ENCODE results near the gene DYDC1. TPM values are rescaled to one million over a fixed set of nuclear protein-coding genes. Genes with fewer than 3 reads are reported as not detected.

The DYDC1 gene
- total and polyA plus RNA-seq, 2 experiments from 2014 or later = not detected

DNA sequence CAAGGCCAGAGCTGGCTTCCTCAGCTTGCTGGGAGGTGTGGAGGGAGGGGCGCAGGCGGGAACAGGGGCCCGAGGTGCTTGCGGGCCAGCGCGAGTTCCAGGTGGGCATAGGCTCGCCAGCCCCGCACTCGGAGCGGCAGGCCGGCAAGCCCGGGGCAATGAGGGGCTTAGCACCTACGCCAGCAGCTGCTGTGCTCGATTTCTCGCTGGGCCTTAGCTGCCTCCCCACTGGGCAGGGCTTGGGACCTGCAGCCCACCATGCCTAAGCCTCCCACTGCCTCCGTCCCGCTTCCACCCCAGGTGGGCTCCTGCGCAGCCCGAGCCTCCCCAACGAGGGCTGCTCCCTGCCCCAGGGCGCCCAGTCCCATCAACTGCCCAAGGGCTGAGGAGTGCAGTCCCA lies 41.2 kb downstream of the DYDC1 start:
- DNase-seq (ENCODE audit: low spot score) (no peak), ATAC-seq (no peak)
- H3K4me1 ChIP-seq (ENCODE audit: insufficient read depth) = no peaks in the 10 kb centered on the region
- no peaks in the 10 kb centered on the region for H3K27me3 ChIP-seq (ENCODE audit: insufficient read depth)
- no peak overlapping the region for H3K4me2 ChIP-seq
- TF ChIP-seq, protein P1, sequence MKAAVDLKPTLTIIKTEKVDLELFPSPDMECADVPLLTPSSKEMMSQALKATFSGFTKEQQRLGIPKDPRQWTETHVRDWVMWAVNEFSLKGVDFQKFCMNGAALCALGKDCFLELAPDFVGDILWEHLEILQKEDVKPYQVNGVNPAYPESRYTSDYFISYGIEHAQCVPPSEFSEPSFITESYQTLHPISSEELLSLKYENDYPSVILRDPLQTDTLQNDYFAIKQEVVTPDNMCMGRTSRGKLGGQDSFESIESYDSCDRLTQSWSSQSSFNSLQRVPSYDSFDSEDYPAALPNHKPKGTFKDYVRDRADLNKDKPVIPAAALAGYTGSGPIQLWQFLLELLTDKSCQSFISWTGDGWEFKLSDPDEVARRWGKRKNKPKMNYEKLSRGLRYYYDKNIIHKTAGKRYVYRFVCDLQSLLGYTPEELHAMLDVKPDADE (IDR thresholded peaks at IDR 0.05) = no peak
- TF ChIP-seq EZH2phosphoT487 (IDR thresholded peaks at IDR 0.05; ENCODE audit: unreplicated experiment) (no peak), EZH2 (IDR thresholded peaks at IDR 0.05; ENCODE audit: low read depth, unreplicated experiment) (no peak), CREB1 (CRISPR knock-in tag; IDR thresholded peaks at IDR 0.05; ENCODE audit: low read depth) (no peak), NANOG (IDR thresholded peaks at IDR 0.05; ENCODE audit: borderline replicate concordance) (no peak), POLR2AphosphoS5 (IDR thresholded peaks at IDR 0.05; ENCODE audit: low read depth) (no peak), JUNB (IDR thresholded peaks at IDR 0.05; ENCODE audit: unreplicated experiment) (no peak), ZNF331 (CRISPR knock-in tag; IDR thresholded peaks at IDR 0.05; ENCODE audit: low read depth) (no peak), ZNF114 (CRISPR knock-in tag; IDR thresholded peaks at IDR 0.05) (no peak), STAT1 (IDR thresholded peaks at IDR 0.05; ENCODE audit: unreplicated experiment) (no peak)
- TF ChIP-seq, protein P2, sequence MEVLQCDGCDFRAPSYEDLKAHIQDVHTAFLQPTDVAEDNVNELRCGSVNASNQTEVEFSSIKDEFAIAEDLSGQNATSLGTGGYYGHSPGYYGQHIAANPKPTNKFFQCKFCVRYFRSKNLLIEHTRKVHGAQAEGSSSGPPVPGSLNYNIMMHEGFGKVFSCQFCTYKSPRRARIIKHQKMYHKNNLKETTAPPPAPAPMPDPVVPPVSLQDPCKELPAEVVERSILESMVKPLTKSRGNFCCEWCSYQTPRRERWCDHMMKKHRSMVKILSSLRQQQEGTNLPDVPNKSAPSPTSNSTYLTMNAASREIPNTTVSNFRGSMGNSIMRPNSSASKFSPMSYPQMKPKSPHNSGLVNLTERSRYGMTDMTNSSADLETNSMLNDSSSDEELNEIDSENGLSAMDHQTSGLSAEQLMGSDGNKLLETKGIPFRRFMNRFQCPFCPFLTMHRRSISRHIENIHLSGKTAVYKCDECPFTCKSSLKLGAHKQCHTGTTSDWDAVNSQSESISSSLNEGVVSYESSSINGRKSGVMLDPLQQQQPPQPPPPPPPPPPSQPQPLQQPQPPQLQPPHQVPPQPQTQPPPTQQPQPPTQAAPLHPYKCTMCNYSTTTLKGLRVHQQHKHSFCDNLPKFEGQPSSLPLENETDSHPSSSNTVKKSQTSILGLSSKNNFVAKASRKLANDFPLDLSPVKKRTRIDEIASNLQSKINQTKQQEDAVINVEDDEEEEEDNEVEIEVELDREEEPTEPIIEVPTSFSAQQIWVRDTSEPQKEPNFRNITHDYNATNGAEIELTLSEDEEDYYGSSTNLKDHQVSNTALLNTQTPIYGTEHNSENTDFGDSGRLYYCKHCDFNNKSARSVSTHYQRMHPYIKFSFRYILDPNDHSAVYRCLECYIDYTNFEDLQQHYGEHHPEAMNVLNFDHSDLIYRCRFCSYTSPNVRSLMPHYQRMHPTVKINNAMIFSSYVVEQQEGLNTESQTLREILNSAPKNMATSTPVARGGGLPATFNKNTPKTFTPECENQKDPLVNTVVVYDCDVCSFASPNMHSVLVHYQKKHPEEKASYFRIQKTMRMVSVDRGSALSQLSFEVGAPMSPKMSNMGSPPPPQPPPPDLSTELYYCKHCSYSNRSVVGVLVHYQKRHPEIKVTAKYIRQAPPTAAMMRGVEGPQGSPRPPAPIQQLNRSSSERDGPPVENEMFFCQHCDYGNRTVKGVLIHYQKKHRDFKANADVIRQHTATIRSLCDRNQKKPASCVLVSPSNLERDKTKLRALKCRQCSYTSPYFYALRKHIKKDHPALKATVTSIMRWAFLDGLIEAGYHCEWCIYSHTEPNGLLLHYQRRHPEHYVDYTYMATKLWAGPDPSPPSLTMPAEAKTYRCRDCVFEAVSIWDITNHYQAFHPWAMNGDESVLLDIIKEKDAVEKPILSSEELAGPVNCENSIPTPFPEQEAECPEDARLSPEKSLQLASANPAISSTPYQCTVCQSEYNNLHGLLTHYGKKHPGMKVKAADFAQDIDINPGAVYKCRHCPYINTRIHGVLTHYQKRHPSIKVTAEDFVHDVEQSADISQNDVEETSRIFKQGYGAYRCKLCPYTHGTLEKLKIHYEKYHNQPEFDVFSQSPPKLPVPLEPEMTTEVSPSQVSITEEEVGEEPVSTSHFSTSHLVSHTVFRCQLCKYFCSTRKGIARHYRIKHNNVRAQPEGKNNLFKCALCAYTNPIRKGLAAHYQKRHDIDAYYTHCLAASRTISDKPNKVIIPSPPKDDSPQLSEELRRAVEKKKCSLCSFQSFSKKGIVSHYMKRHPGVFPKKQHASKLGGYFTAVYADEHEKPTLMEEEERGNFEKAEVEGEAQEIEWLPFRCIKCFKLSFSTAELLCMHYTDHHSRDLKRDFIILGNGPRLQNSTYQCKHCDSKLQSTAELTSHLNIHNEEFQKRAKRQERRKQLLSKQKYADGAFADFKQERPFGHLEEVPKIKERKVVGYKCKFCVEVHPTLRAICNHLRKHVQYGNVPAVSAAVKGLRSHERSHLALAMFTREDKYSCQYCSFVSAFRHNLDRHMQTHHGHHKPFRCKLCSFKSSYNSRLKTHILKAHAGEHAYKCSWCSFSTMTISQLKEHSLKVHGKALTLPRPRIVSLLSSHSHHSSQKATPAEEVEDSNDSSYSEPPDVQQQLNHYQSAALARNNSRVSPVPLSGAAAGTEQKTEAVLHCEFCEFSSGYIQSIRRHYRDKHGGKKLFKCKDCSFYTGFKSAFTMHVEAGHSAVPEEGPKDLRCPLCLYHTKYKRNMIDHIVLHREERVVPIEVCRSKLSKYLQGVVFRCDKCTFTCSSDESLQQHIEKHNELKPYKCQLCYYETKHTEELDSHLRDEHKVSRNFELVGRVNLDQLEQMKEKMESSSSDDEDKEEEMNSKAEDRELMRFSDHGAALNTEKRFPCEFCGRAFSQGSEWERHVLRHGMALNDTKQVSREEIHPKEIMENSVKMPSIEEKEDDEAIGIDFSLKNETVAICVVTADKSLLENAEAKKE (CRISPR knock-in tag; IDR thresholded peaks at IDR 0.05) = no peak
- TF ChIP-seq, protein P3, sequence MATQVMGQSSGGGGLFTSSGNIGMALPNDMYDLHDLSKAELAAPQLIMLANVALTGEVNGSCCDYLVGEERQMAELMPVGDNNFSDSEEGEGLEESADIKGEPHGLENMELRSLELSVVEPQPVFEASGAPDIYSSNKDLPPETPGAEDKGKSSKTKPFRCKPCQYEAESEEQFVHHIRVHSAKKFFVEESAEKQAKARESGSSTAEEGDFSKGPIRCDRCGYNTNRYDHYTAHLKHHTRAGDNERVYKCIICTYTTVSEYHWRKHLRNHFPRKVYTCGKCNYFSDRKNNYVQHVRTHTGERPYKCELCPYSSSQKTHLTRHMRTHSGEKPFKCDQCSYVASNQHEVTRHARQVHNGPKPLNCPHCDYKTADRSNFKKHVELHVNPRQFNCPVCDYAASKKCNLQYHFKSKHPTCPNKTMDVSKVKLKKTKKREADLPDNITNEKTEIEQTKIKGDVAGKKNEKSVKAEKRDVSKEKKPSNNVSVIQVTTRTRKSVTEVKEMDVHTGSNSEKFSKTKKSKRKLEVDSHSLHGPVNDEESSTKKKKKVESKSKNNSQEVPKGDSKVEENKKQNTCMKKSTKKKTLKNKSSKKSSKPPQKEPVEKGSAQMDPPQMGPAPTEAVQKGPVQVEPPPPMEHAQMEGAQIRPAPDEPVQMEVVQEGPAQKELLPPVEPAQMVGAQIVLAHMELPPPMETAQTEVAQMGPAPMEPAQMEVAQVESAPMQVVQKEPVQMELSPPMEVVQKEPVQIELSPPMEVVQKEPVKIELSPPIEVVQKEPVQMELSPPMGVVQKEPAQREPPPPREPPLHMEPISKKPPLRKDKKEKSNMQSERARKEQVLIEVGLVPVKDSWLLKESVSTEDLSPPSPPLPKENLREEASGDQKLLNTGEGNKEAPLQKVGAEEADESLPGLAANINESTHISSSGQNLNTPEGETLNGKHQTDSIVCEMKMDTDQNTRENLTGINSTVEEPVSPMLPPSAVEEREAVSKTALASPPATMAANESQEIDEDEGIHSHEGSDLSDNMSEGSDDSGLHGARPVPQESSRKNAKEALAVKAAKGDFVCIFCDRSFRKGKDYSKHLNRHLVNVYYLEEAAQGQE (IDR thresholded peaks at IDR 0.05; ENCODE audit: unreplicated experiment) = no peak
- TF ChIP-seq, protein P4, sequence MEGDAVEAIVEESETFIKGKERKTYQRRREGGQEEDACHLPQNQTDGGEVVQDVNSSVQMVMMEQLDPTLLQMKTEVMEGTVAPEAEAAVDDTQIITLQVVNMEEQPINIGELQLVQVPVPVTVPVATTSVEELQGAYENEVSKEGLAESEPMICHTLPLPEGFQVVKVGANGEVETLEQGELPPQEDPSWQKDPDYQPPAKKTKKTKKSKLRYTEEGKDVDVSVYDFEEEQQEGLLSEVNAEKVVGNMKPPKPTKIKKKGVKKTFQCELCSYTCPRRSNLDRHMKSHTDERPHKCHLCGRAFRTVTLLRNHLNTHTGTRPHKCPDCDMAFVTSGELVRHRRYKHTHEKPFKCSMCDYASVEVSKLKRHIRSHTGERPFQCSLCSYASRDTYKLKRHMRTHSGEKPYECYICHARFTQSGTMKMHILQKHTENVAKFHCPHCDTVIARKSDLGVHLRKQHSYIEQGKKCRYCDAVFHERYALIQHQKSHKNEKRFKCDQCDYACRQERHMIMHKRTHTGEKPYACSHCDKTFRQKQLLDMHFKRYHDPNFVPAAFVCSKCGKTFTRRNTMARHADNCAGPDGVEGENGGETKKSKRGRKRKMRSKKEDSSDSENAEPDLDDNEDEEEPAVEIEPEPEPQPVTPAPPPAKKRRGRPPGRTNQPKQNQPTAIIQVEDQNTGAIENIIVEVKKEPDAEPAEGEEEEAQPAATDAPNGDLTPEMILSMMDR (conservative IDR thresholded peaks at IDR 0.05; ENCODE audit: low read depth in 2 of 2) = no peak
- no peaks in the 10 kb centered on the region for H3F3A ChIP-seq (replicated peaks; ENCODE audit: low read depth)
- no peaks in the 10 kb centered on the region for H4K20me1 ChIP-seq (replicated peaks; ENCODE audit: insufficient read depth)
- Mint-ChIP-seq H3K4me3 (no peak overlapping the region), H3K9me3 (no peaks in the 10 kb centered on the region; the same call in 2 of the 3 replicates), H3K27me3 (ENCODE audit: insufficient read depth, low read depth, poor library complexity) (no peaks in the 10 kb centered on the region), H3K36me3 (ENCODE audit: low read depth) (no peaks in the 10 kb centered on the region), H3K27ac (no peak overlapping the region), H3K4me1 (no peaks in the 10 kb centered on the region)
- no peaks in the 10 kb centered on the region for H3K79me2 ChIP-seq (replicated peaks; ENCODE audit: insufficient read depth)
- H2AFZ ChIP-seq = no peak overlapping the region
- no peak overlapping the region for H3K27ac ChIP-seq (ENCODE audit: low read depth)
- H3K4me3 ChIP-seq = no peak overlapping the region
- no peaks in the 10 kb centered on the region for H3K36me3 ChIP-seq (ENCODE audit: insufficient read depth)
- no peaks in the 10 kb centered on the region for H3K9me2 ChIP-seq (ENCODE audit: insufficient read depth)

Data from GM23338 (cell line).